Measurements from ENCODE around the gene NQO2.
"Not testable (repeated sequence)": the region's sequence is repeated elsewhere in the genome, so short reads cannot be mapped to it uniquely, and the experiment has no call there.

The NQO2 gene

GRCh38 chr6:3037638-3038365 lies 38.1 kb downstream of the NQO2 start:
- DNase-seq (ENCODE audit: low read depth), result no peak

GRCh38 chr6:3039384-3039783 lies 39.7 kb downstream of the NQO2 start:
- no peak for DNase-seq (ENCODE audit: low read depth)

- DNase-seq (ENCODE audit: low read depth), result no peak
Measured at GRCh38 chr6:3041147-3041546, 41.5 kb downstream of the NQO2 start.

GRCh38 chr6:3041606-3042005 lies 41.9 kb downstream of the NQO2 start:
- DNase-seq (ENCODE audit: low read depth), result no peak

- DNase-seq (ENCODE audit: low read depth), result no peak
Measured at GRCh38 chr6:3045369-3045768, 45.7 kb downstream of the NQO2 start.

GRCh38 chr6:3045777-3046176 lies 46.1 kb downstream of the NQO2 start:
- DNase-seq (ENCODE audit: low read depth), result no peak

- no peak for DNase-seq (ENCODE audit: low read depth)
Measured at GRCh38 chr6:3046295-3046694, 46.6 kb downstream of the NQO2 start.

- DNase-seq (ENCODE audit: low read depth), result not testable (repeated sequence)
Measured at GRCh38 chr6:3048009-3048408, 48.3 kb downstream of the NQO2 start.

GRCh38 chr6:3052481-3053230 lies 53.0 kb downstream of the NQO2 start:
- no peak for DNase-seq (ENCODE audit: low read depth)

GRCh38 chr6:3053231-3053508 lies 53.5 kb downstream of the NQO2 start:
- no peak for DNase-seq (ENCODE audit: low read depth)

- DNase-seq (ENCODE audit: low read depth), result not testable (repeated sequence)
Measured at GRCh38 chr6:3054229-3055157, 54.8 kb downstream of the NQO2 start.

GRCh38 chr6:3055158-3055499 lies 55.4 kb downstream of the NQO2 start:
- not testable (repeated sequence) for DNase-seq (ENCODE audit: low read depth)

GRCh38 chr6:3057063-3057770 lies 57.5 kb downstream of the NQO2 start:
- no peak for DNase-seq (ENCODE audit: low read depth)

GRCh38 chr6:3058957-3059356 lies 59.3 kb downstream of the NQO2 start:
- no peak for DNase-seq (ENCODE audit: low read depth)

- not testable (repeated sequence) for DNase-seq (ENCODE audit: low read depth)
Measured at GRCh38 chr6:3060092-3060491, 60.4 kb downstream of the NQO2 start.

GRCh38 chr6:3061501-3061941 lies 61.8 kb downstream of the NQO2 start:
- no peak for DNase-seq (ENCODE audit: low read depth)

GRCh38 chr6:3063340-3063732 lies 63.6 kb downstream of the NQO2 start:
- not testable (repeated sequence) for DNase-seq (ENCODE audit: low read depth)

GRCh38 chr6:3063733-3064700 lies 64.3 kb downstream of the NQO2 start:
- peak; percentile 85 for DNase-seq (ENCODE audit: low read depth)

- peak; percentile 92 for DNase-seq (ENCODE audit: low read depth)
Measured at GRCh38 chr6:3068329-3069214, 68.9 kb downstream of the NQO2 start, which contains the start of gene RIPK1. RIPK1 (plus strand) TSS chr6:3068494; CDS start chr6:3076824, 8,330 bp downstream.

Measured in stimulated activated CD8-positive, alpha-beta memory T cell treated with anti-CD3 and anti-CD28 coated beads, Interleukin-12 subunit alpha, Interleukin-12 subunit beta, amount 100 ng/mL, for 4 hours (primary cell).